OCI-LY7 (cell line): ENCODE measurements around the gene SMCR8.

Experiments used
- CTCF ChIP-seq: fragments of 200-600 bp; sonication (generic); conservative IDR thresholded peaks from 2 replicates; pipeline ENCODE4 v1.5.1; 2014; ENCODE audit warnings: mild to moderate bottlenecking, antibody characterized with exemption, low read length, moderate library complexity, mixed read lengths
- EZH2phosphoT487 ChIP-seq: fragments of 200-600 bp; sonication (generic); IDR thresholded peaks from 2 replicates; pipeline ENCODE4 v1.6.1; 2018; ENCODE audit warnings: low read depth, borderline replicate concordance, mild to moderate bottlenecking, mixed run types, antibody characterized with exemption, low read length, moderate library complexity, mixed read lengths

DNA sequence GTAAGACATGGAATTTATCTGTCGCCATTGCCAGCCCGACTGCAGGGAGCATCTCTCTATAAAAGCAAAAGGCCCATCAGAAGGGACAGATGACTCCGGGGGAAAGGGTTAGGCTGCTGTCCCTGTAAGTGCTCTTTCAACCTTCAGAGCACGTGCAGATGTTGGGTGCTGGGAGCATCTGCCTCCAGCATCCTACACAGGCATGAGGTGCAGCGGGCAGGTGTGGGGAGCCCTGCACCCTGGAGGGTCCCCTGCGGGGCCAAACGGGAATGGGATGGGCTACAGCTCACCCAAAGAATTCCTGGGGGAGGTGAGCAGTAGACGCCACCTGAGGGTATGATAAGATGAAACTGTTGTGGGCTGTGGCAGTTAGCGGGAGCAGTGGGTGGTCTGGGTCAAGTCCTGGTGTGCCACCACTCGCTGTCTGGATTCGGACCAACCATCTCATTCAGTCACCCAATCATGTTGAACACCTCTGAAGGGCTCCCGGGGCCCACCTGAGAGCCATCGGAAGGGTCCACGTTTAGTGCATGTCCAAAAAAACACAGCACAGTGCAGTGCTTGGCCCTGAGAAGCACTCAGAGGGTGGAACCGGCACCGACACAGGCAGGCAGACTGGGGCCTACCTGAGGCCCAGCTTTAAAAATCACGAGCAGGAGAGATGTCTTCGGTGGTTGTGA lies 3.8 kb downstream of the SMCR8 start:
- TF ChIP-seq CTCF (no peak), EZH2phosphoT487 (no peak)
